ENCODE data around the gene KCNJ15. TPM values are rescaled to one million over a fixed set of nuclear protein-coding genes. Genes with fewer than 3 reads are reported as not detected.

KCNJ15 gene
- total RNA-seq, 1 donor from 2014 or later = 17.5 TPM

DNA sequence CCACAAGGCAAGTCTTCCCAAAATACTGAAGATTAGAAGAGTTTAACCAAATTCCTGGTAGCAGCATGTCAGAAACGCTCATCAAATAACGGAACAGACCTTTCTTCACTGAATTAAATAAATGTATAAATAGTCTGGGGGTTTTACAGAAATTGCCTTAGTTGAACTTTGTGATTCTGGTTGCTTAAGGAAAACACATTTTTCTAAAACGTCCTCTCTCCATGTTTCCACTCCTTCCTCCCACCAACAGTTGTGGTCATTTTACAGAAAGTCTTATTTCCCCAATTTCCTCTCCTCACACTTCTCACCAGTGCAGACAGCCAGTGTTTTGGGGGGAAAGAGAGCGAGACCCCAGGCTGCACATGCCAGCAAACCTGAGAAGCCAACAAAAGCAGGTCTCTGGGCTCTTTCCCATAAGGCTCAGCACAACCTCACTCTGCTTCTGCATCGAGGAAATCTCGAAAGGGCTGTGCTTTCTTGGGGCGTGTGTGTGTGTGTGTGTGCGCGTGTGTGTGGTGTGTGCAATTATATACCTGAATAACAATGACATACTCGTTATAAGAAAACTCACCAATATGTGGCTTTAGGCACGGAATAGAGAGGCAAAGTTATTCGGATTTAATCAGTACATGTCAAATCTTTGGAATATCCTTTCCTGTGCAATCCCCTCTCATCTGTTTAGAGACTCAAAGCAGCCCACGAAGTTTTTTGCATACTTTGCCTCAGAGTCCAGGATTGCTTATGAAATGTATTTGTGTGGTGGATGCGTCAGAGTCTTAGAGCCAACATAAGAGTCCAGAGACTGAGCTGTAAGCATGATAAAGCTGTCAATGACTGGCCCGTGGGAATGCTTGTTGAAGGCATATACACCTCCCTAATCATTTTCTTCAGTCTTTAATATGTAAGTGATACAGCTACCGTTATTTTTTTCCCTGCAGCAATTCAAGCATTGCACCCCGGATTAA, 2.0 kb downstream of the KCNJ15 start:
- TF ChIP-seq, protein P1, sequence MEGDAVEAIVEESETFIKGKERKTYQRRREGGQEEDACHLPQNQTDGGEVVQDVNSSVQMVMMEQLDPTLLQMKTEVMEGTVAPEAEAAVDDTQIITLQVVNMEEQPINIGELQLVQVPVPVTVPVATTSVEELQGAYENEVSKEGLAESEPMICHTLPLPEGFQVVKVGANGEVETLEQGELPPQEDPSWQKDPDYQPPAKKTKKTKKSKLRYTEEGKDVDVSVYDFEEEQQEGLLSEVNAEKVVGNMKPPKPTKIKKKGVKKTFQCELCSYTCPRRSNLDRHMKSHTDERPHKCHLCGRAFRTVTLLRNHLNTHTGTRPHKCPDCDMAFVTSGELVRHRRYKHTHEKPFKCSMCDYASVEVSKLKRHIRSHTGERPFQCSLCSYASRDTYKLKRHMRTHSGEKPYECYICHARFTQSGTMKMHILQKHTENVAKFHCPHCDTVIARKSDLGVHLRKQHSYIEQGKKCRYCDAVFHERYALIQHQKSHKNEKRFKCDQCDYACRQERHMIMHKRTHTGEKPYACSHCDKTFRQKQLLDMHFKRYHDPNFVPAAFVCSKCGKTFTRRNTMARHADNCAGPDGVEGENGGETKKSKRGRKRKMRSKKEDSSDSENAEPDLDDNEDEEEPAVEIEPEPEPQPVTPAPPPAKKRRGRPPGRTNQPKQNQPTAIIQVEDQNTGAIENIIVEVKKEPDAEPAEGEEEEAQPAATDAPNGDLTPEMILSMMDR (IDR thresholded peaks at IDR 0.05) = no peak
- intact Hi-C loops (cut with DNase I) = loop anchor here (5.0 kb wide), 1 partner anchor 38 kb away; no protein-coding TSS in a partner anchor
- H3K36me3 ChIP-seq = no peaks in the 10 kb centered on the region
- DNase-seq (ENCODE audit: low spot score in 2 of 2) = no peak
- H3K4me3 ChIP-seq = no peak overlapping the region
- H3K4me1 ChIP-seq = peaks cover 0 to 14% of the 10 kb centered on the region in 2 donors
- H3K27me3 ChIP-seq = no peaks in the 10 kb centered on the region
- no peak overlapping the region for H3K27ac ChIP-seq
- H3K9me3 ChIP-seq = no peaks in the 10 kb centered on the region

DNA sequence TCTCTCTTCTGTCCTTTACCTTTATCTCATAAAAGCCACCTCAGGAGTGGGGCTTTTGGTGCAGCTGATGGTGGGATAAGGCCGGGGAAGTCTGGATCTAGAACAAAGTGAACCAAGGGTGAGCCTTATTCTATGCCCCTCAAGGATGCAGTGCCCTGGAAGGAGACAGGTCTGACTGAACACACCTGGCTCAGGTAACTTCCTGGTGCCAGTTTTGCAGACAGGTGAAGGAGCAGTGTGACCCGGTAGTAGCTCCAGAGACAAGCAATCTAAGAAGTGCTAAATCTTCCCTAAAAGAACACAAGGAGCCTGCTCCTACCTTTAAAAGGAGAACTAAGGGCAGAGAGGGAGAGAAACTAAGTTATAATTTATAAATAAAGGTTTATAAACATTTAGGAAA, 2.9 kb downstream of the KCNJ15 start:
- Histone ChIP-seq H3K27me3 (no peaks in the 10 kb centered on the region), H3K27ac (no peak overlapping the region)

DNA sequence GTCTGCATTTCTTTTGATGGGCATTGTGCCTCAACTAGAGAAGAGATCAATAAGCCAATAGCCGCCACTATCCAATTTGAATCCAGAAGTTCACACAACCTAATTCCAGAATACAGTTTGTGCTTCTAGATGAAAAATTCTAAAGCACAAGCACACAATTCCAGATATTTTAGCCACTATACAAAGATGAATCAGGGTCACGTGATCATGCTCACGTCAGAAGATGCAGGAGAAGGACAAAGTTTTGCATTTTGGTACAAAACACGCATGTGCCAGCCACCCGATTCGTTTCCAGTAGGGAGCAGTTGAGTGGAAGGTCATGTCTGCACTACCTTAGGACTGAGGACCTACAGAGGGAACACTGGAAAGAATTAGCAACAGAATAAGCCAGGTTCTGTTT, 3.6 kb downstream of the KCNJ15 start:
- Histone ChIP-seq H3K4me1 (peaks cover 0 to 14% of the 10 kb centered on the region in 2 donors), H3K27me3 (no peaks in the 10 kb centered on the region), H3K27ac (no peak overlapping the region), H3K9me3 (no peaks in the 10 kb centered on the region), H3K4me3 (no peak overlapping the region), H3K36me3 (no peaks in the 10 kb centered on the region)
- TF ChIP-seq, protein P1 (IDR thresholded peaks at IDR 0.05) = no peak
- intact Hi-C loops (cut with DNase I) = no loop called here
- no peak for DNase-seq (ENCODE audit: low spot score in 2 of 2)

More for the DNA sequence above, 2.9 kb downstream of the KCNJ15 start:
- Histone ChIP-seq H3K4me3 (no peak overlapping the region), H3K4me1 (peaks cover 0 to 14% of the 10 kb centered on the region in 2 donors), H3K9me3 (no peaks in the 10 kb centered on the region), H3K36me3 (no peaks in the 10 kb centered on the region)
- intact Hi-C loops (cut with DNase I) = loop anchor here (5.0 kb wide), 1 partner anchor 38 kb away; no protein-coding TSS in a partner anchor
- DNase-seq (ENCODE audit: low spot score in 2 of 2) = no peak
- TF ChIP-seq, protein P1 (IDR thresholded peaks at IDR 0.05) = no peak

DNA sequence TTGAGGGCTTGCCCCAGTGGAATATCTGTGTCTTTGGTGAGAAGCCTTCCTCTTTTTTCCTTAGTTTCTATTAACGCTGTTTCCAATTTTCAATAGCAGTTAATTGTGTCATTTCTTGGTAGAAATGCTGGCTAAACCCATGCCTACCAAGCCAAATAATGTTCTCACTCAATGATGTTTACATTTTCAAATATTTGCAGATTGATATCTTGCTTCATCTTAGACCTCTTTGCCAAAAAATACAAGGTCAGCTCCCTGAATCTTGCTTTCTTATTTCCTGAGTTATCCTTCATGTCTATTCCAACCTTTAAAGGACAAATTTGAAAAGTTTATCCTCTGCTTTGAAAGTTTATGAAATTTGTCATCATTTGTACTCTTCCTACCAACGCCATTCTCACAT, 5.1 kb downstream of the KCNJ15 start:
- Histone ChIP-seq H3K27me3 (no peaks in the 10 kb centered on the region), H3K4me1 (peaks cover 0 to 18% of the 10 kb centered on the region in 2 donors), H3K9me3 (no peaks in the 10 kb centered on the region), H3K36me3 (no peaks in the 10 kb centered on the region), H3K27ac (peak overlapping the region in 1 of 2 donors; percentile 61), H3K4me3 (no peak overlapping the region)
- intact Hi-C loops (cut with DNase I) = no loop called here
- TF ChIP-seq, protein P1 (IDR thresholded peaks at IDR 0.05) = no peak
- DNase-seq (ENCODE audit: low spot score in 2 of 2) = no peak

DNA sequence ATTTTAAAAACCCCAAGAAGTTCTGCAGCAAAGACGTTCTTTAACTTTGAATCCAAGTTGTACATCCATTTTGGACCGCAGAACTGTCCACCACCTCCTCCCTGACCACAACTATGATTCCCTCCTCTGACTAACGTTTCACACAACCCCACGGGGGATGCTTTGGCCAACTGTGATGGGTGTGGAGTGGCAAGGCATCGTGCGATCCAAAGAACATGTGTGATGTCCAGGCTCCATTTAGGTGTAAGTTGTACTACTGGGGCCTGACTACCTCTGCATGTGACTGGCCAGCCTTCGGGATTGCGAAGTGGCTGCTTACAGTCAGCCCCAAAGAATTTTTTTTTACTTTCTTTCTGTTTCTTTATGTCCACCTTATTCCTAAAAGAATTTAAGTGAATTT, 6.7 kb downstream of the KCNJ15 start:
- DNase-seq (ENCODE audit: low spot score in 2 of 2) = no peak
- Histone ChIP-seq H3K4me1 (peaks cover 3 to 27% of the 10 kb centered on the region in 2 donors), H3K27ac (peak overlapping the region in 1 of 2 donors; percentile 61), H3K36me3 (no peaks in the 10 kb centered on the region), H3K27me3 (no peaks in the 10 kb centered on the region), H3K4me3 (no peak overlapping the region), H3K9me3 (no peaks in the 10 kb centered on the region)
- intact Hi-C loops (cut with DNase I) = no loop called here
- TF ChIP-seq, protein P1 (IDR thresholded peaks at IDR 0.05) = no peak
